ENCODE measurements around the gene WNT1.
A peak's percentile ranks its signal among the peaks of the same experiment; 100 is the strongest.

The WNT1 gene

DNA sequence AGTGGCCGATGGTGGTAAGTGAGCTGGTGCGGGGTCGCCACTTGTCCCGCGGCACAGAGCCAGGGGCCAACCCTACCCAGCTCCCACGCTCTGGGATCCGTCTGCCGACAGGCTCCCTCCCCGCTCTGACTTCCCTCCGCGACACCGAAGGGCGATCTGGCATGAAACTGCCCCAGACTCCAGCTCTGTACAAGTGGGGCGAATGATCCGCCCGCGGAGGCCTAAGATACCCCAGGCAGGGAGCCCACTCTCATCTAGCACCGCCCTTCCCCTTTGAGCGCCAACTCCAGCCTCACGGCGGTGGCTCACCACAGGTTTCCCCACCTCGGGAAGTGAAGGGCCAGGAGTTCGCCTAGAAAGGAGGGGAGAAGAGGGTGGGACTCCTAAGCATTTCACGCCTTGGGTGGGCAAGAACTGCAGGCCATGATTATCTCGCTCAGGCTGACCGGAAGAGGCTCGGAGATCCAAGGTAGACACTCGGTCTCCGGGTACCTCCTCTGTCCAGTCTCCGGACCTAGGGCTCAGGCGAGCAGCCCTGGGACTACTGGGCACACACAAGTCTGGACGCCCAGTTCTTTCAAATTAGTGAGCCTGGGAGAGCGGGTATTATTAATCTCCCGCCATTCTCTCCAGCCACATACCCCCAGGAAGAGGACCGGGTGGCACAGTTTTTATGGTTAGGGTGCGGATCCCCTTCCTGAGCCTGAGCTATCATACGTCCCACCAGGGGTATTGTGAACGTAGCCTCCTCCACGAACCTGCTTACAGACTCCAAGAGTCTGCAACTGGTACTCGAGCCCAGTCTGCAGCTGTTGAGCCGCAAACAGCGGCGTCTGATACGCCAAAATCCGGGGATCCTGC, 849 bp downstream of the WNT1 start:
- H3K4me3 Mint-ChIP-seq = peak overlapping the region; percentile 88
- peaks cover 42% of the 10 kb centered on the region for H3K36me3 Mint-ChIP-seq (ENCODE audit: insufficient read depth)
- peak; percentile 8 for ATAC-seq (replicated peaks; ENCODE audit: extremely low read depth, poor library complexity, severe bottlenecking)
- H3K27ac Mint-ChIP-seq (ENCODE audit: low read depth) = peak overlapping the region; percentile 95
- H3K9me3 Mint-ChIP-seq = no peaks in the 10 kb centered on the region
- H3K4me1 Mint-ChIP-seq = peaks cover 53% of the 10 kb centered on the region
- DNase-seq (ENCODE audit: low spot score in 2 of 2) = no peak
- H3K27me3 Mint-ChIP-seq = peaks cover 18% of the 10 kb centered on the region

DNA sequence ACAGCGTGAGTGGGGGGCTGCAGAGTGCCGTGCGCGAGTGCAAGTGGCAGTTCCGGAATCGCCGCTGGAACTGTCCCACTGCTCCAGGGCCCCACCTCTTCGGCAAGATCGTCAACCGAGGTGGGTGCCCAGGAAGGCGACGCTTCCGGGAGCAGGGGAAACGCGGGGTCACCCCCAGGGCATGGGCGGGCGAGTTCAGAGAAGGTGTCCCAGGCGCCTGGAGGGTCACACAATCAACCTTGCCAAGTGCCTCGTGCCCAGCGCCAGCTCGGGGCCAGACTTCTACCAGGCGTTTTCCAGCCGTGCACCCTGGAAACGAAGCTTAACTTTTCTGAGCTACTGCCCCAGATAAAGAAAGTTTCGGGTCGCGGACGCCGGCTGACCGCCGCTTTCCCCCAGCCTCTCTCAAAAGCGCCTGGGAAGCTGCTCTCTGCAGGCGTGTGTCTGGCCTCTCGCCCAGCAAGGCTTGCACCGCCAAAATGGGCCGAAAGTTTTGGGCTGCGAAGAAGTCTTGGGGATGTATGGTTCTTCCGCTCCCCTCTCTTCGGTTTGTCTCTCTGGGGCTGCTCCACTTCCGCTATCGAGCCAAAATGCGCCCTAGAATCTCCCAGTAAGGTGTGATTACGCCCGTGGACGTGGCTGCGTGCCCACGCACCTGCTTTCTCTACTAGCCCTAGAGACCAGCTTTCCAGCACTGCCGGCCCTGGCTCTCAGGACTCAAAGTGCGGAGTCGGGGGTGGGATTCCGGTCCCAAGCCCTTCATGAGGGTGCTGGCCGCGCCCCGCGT, 1.7 kb downstream of the WNT1 start:
- H3K9me3 Mint-ChIP-seq = no peaks in the 10 kb centered on the region
- peak; percentile 34 to 48 for DNase-seq (ENCODE audit: low spot score in 2 of 2)
- H3K4me1 Mint-ChIP-seq = peaks cover 53% of the 10 kb centered on the region
- peak overlapping the region; percentile 88 for H3K4me3 Mint-ChIP-seq
- H3K27me3 Mint-ChIP-seq = peaks cover 11% of the 10 kb centered on the region
- peak overlapping the region; percentile 95 for H3K27ac Mint-ChIP-seq (ENCODE audit: low read depth)
- peaks cover 40% of the 10 kb centered on the region for H3K36me3 Mint-ChIP-seq (ENCODE audit: insufficient read depth)
- peak; percentile 55 for ATAC-seq (replicated peaks; ENCODE audit: extremely low read depth, poor library complexity, severe bottlenecking)

DNA sequence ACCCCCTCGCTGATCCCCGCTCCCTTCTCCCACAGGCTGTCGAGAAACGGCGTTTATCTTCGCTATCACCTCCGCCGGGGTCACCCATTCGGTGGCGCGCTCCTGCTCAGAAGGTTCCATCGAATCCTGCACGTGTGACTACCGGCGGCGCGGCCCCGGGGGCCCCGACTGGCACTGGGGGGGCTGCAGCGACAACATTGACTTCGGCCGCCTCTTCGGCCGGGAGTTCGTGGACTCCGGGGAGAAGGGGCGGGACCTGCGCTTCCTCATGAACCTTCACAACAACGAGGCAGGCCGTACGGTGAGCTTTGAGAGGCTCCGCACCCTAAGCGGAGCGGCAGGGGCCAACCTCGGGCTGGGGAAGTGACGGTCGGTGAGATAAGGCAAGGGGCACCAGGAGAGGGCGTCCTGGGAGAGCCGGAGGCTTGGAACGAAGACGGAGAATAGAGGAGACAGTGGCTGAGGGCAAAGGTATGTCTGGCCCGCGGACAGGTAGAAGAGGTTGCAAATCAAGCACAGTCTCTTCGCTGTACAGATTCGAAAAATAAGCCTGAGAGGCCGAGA, 2.3 kb downstream of the WNT1 start:
- peak overlapping the region; percentile 88 for H3K4me3 Mint-ChIP-seq
- H3K36me3 Mint-ChIP-seq (ENCODE audit: insufficient read depth) = peaks cover 39% of the 10 kb centered on the region
- peak; percentile 6 for ATAC-seq (replicated peaks; ENCODE audit: extremely low read depth, poor library complexity, severe bottlenecking)
- H3K27me3 Mint-ChIP-seq = peaks cover 11% of the 10 kb centered on the region
- peak in 1 of 2 donors; percentile 18 for DNase-seq (ENCODE audit: low spot score in 2 of 2)
- no peaks in the 10 kb centered on the region for H3K9me3 Mint-ChIP-seq
- peak overlapping the region; percentile 95 for H3K27ac Mint-ChIP-seq (ENCODE audit: low read depth)
- H3K4me1 Mint-ChIP-seq = peaks cover 53% of the 10 kb centered on the region

DNA sequence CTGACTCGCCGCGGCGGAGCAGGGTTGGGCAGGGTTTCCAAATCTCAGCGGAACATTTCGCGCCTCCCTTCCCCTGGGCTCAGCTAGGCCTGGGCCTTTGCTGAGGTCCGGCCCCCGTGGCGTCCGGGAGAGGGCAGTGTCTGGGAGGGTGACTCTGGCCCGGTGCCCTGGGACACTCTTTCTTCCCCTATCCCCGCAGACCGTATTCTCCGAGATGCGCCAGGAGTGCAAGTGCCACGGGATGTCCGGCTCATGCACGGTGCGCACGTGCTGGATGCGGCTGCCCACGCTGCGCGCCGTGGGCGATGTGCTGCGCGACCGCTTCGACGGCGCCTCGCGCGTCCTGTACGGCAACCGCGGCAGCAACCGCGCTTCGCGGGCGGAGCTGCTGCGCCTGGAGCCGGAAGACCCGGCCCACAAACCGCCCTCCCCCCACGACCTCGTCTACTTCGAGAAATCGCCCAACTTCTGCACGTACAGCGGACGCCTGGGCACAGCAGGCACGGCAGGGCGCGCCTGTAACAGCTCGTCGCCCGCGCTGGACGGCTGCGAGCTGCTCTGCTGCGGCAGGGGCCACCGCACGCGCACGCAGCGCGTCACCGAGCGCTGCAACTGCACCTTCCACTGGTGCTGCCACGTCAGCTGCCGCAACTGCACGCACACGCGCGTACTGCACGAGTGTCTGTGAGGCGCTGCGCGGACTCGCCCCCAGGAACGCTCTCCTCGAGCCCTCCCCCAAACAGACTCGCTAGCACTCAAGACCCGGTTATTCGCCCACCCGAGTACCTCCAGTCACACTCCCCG, 3.0 kb downstream of the WNT1 start:
- peak; percentile 41 for ATAC-seq (replicated peaks; ENCODE audit: extremely low read depth, poor library complexity, severe bottlenecking)
- peaks cover 18% of the 10 kb centered on the region for H3K27me3 Mint-ChIP-seq

DNA sequence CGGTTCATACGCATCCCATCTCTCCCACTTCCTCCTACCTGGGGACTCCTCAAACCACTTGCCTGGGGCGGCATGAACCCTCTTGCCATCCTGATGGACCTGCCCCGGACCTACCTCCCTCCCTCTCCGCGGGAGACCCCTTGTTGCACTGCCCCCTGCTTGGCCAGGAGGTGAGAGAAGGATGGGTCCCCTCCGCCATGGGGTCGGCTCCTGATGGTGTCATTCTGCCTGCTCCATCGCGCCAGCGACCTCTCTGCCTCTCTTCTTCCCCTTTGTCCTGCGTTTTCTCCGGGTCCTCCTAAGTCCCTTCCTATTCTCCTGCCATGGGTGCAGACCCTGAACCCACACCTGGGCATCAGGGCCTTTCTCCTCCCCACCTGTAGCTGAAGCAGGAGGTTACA, 3.6 kb downstream of the WNT1 start:
- Mint-ChIP-seq H3K27me3 (peaks cover 20% of the 10 kb centered on the region), H3K27ac (ENCODE audit: low read depth) (peak overlapping the region; percentile 95)

More for the DNA sequence above, 3.0 kb downstream of the WNT1 start:
- H3K4me1 Mint-ChIP-seq = peaks cover 53% of the 10 kb centered on the region
- peak overlapping the region; percentile 95 for H3K27ac Mint-ChIP-seq (ENCODE audit: low read depth)
- H3K4me3 Mint-ChIP-seq = peak overlapping the region; percentile 88
- H3K36me3 Mint-ChIP-seq (ENCODE audit: insufficient read depth) = peaks cover 39% of the 10 kb centered on the region
- peak; percentile 37 to 45 for DNase-seq (ENCODE audit: low spot score in 2 of 2)
- no peaks in the 10 kb centered on the region for H3K9me3 Mint-ChIP-seq

DNA sequence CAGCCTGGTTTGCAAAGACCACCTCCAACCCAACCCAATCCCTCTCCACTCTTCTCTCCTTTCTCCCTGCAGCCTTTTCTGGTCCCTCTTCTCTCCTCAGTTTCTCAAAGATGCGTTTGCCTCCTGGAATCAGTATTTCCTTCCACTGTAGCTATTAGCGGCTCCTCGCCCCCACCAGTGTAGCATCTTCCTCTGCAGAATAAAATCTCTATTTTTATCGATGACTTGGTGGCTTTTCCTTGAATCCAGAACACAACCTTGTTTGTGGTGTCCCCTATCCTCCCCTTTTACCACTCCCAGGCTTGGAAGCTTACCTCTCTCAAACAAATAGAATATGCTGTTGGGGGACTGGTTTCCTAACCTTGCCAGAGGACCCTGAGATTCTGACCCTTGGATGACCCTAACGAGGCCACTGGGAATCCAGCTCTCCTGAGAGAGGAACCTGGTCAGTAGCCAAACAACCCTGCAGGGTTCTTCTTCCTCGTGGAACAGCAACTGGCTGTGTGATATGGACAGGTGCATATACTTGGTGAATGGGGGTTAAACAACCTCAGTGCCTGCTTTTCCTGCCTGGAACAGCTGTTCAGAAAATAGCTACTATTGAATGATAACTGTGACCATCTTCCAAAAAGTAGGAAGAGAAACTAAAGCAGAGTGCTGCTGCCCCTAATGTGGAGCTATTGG, 4.4 kb downstream of the WNT1 start:
- peak overlapping the region; percentile 95 for H3K27ac Mint-ChIP-seq (ENCODE audit: low read depth)
- peaks cover 48% of the 10 kb centered on the region for H3K4me1 Mint-ChIP-seq
- peak overlapping the region; percentile 88 for H3K4me3 Mint-ChIP-seq
- H3K36me3 Mint-ChIP-seq (ENCODE audit: insufficient read depth) = peaks cover 35% of the 10 kb centered on the region
- H3K9me3 Mint-ChIP-seq = no peaks in the 10 kb centered on the region
- H3K27me3 Mint-ChIP-seq = peaks cover 20% of the 10 kb centered on the region
- DNase-seq (ENCODE audit: low spot score in 2 of 2) = no peak
- no peak for ATAC-seq (replicated peaks; ENCODE audit: extremely low read depth, poor library complexity, severe bottlenecking)

More for the DNA sequence above, 3.6 kb downstream of the WNT1 start:
- no peak for ATAC-seq (replicated peaks; ENCODE audit: extremely low read depth, poor library complexity, severe bottlenecking)
- Mint-ChIP-seq H3K9me3 (no peaks in the 10 kb centered on the region), H3K4me1 (peaks cover 53% of the 10 kb centered on the region), H3K4me3 (peak overlapping the region; percentile 88), H3K36me3 (ENCODE audit: insufficient read depth) (peaks cover 39% of the 10 kb centered on the region)
- DNase-seq (ENCODE audit: low spot score in 2 of 2) = no peak

DNA sequence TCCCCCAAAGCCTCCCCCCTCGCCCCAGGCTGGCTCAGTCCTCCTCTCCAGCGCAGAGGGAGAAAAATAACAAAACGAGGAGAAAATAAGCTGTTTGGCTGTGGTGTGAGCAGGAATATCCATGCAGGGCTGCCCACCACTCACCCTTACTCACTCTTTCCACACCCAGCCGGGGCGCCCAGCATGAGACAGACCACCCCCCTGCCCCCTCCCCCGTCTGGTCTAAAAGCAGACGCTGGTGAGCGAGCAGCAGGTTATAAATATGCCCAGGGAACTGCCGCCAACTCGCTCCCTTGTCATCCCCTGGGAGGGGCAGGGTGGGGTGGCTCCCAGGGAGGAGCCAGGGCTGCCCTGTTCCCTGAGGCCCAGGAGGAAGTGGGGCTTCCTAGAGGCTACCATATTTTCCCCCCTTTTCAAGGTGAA, 7.4 kb downstream of the WNT1 start:
- no peak for ATAC-seq (replicated peaks; ENCODE audit: extremely low read depth, poor library complexity, severe bottlenecking)
- Mint-ChIP-seq H3K4me1 (peaks cover 32% of the 10 kb centered on the region), H3K9me3 (no peaks in the 10 kb centered on the region)

DNA sequence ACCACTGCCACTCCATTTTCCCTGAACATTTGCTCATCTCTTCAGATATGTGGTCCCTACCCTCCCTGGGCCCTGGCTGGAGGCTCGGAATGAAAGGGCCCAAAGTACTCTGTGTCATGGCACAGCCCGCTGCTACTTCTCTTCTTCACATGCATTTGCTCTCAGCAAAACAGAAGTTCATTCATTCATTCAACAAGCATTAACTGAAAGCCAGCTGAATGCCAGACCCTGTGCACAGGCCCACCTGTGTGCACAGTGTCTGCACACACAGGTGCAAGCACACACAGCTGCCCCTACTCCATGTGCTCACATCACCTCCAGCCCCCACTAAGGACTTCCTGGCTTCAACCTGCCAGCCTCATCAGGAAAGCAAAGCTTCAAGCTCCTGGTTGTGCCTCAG, 7.8 kb downstream of the WNT1 start:
- Mint-ChIP-seq H3K27me3 (peaks cover 44% of the 10 kb centered on the region), H3K4me3 (no peak overlapping the region), H3K9me3 (no peaks in the 10 kb centered on the region), H3K27ac (ENCODE audit: low read depth) (no peak overlapping the region), H3K4me1 (peaks cover 28% of the 10 kb centered on the region), H3K36me3 (ENCODE audit: insufficient read depth) (peaks cover 16% of the 10 kb centered on the region)
- ATAC-seq (replicated peaks; ENCODE audit: extremely low read depth, poor library complexity, severe bottlenecking) (no peak), DNase-seq (ENCODE audit: low spot score in 2 of 2) (no peak)

More for the DNA sequence above, 7.4 kb downstream of the WNT1 start:
- no peak overlapping the region for H3K27ac Mint-ChIP-seq (ENCODE audit: low read depth)
- no peak overlapping the region for H3K4me3 Mint-ChIP-seq
- DNase-seq (ENCODE audit: low spot score in 2 of 2) = no peak
- H3K27me3 Mint-ChIP-seq = peaks cover 40% of the 10 kb centered on the region
- peaks cover 18% of the 10 kb centered on the region for H3K36me3 Mint-ChIP-seq (ENCODE audit: insufficient read depth)

DNA sequence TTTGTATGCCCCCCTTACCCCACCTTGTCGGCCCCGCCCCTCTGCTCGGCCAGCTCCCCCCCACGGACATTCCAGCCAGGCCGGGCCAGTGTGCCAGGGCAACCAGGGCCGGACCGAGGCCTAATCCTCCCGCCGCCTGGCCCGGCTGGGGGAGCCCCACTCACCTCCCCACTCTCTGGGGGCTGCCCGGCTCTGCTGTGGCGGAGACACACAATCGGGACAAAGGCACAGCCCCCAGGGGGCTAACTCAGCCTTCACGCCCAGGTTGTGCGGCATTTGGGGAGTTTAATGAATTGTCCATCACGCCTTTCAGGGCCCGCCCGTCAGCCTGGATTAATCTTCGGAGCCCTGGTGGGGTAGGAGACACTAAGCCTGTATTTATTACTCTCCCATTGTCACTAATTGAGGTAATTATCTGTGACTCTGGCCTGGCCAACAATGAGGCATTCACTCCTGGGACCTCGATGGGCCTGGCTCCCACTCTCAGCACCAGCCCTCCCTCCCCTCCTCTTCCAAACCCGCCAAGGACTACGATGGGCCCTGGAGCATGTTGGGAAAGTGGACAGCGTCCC, 8.7 kb downstream of the WNT1 start:
- DNase-seq (ENCODE audit: low spot score in 2 of 2) = no peak
- H3K27ac Mint-ChIP-seq (ENCODE audit: low read depth) = no peak overlapping the region
- peaks cover 8% of the 10 kb centered on the region for H3K36me3 Mint-ChIP-seq (ENCODE audit: insufficient read depth)
- peaks cover 19% of the 10 kb centered on the region for H3K4me1 Mint-ChIP-seq
- no peak for ATAC-seq (replicated peaks; ENCODE audit: extremely low read depth, poor library complexity, severe bottlenecking)
- H3K4me3 Mint-ChIP-seq = no peak overlapping the region
- H3K27me3 Mint-ChIP-seq = peaks cover 43% of the 10 kb centered on the region
- H3K9me3 Mint-ChIP-seq = no peaks in the 10 kb centered on the region

DNA sequence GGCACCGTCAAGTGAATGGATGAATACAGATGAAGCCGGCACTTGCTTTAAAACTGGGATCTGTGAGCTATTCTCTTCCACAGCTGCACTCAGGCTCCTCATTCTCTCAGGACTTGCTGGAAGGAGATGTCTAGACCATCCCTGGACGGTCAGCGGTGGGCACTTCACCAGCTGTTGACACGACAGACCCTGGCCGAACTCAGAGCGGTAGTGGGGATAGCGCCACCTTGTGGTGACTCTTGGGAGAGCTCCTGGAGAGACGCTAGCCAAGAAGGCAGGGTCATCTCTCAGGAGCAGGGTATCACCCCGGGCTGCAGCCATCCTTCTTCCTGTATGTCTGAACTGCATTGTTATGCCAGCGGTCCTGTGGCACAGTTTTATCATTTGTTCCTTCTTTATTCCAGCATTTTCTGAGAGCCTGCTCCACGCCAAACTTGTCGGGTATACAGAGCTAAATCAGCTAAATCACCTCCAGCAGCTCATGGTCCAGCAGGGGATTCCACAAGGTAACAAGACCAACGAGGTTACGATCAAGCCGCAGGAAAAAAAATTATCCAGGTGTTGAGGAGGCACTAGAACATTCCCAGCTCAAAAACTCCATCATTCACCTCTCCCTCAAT, 10.0 kb downstream of the WNT1 start:
- Mint-ChIP-seq H3K27ac (ENCODE audit: low read depth) (peak overlapping the region; percentile 45), H3K27me3 (peaks cover 37% of the 10 kb centered on the region), H3K36me3 (ENCODE audit: insufficient read depth) (peaks cover 3% of the 10 kb centered on the region), H3K4me3 (no peak overlapping the region), H3K4me1 (peaks cover 11% of the 10 kb centered on the region), H3K9me3 (no peaks in the 10 kb centered on the region)
- peak; percentile 79 for ATAC-seq (replicated peaks; ENCODE audit: extremely low read depth, poor library complexity, severe bottlenecking)
- peak; percentile 57 to 78 for DNase-seq (ENCODE audit: low spot score in 2 of 2)

DNA sequence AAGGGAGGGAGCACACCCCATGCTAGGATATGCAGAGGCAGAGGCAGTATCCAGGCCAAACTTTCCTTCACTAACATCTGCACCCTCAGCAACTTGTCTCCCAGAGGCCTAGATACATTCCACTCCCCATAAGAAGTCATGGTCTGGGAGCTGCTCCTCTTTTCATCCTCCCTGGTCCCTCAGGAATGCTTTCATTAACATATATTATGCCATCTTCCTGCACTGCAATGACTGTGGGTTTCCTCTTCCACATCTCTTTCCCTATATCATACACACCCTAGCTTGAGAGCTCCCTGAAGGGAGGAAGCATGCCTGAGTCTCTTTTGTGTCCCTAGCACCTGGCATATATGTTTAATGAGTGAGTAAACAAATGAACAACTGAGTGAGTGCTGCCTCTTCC, 12.4 kb downstream of the WNT1 start:
- Mint-ChIP-seq H3K4me1 (peaks cover 16% of the 10 kb centered on the region), H3K4me3 (no peak overlapping the region), H3K27ac (ENCODE audit: low read depth) (no peak overlapping the region), H3K27me3 (peaks cover 52% of the 10 kb centered on the region), H3K9me3 (no peaks in the 10 kb centered on the region), H3K36me3 (ENCODE audit: insufficient read depth) (peaks cover 1% of the 10 kb centered on the region)
- DNase-seq (ENCODE audit: low spot score in 2 of 2) (no peak), ATAC-seq (replicated peaks; ENCODE audit: extremely low read depth, poor library complexity, severe bottlenecking) (no peak)

Data from central memory CD8-positive, alpha-beta T cell (primary cell).